ENCODE data around the gene HSH2D.

HSH2D gene

DNA sequence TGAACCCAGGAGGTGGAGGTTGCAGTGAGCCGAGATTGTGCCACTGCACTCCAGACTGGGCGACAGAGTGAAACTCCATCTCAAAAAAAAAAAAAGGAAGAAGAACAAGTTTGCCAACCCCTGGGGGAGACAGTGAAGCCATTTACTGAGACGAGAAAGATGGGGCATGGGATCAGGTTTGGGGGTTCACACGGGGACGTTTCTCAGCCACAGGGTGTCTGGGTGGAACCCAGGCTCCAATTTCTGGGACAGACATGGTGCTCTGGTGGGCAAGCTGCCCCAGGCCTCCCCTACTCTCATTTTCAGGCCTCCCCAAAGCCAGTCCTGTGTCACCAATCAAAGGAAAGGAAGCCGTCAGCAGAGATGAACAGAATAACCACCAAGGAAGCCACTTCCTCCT is 13.4 kb downstream of the HSH2D start:
- TF ChIP-seq, protein P1, sequence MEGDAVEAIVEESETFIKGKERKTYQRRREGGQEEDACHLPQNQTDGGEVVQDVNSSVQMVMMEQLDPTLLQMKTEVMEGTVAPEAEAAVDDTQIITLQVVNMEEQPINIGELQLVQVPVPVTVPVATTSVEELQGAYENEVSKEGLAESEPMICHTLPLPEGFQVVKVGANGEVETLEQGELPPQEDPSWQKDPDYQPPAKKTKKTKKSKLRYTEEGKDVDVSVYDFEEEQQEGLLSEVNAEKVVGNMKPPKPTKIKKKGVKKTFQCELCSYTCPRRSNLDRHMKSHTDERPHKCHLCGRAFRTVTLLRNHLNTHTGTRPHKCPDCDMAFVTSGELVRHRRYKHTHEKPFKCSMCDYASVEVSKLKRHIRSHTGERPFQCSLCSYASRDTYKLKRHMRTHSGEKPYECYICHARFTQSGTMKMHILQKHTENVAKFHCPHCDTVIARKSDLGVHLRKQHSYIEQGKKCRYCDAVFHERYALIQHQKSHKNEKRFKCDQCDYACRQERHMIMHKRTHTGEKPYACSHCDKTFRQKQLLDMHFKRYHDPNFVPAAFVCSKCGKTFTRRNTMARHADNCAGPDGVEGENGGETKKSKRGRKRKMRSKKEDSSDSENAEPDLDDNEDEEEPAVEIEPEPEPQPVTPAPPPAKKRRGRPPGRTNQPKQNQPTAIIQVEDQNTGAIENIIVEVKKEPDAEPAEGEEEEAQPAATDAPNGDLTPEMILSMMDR (IDR thresholded peaks at IDR 0.05; ENCODE audit: insufficient read depth, low read depth, low read length, missing control alignments) = no peak
- no peak for DNase-seq (ENCODE audit: low read depth)
- no peak overlapping the region for H3K4me3 ChIP-seq (ENCODE audit: low read length)

DNA sequence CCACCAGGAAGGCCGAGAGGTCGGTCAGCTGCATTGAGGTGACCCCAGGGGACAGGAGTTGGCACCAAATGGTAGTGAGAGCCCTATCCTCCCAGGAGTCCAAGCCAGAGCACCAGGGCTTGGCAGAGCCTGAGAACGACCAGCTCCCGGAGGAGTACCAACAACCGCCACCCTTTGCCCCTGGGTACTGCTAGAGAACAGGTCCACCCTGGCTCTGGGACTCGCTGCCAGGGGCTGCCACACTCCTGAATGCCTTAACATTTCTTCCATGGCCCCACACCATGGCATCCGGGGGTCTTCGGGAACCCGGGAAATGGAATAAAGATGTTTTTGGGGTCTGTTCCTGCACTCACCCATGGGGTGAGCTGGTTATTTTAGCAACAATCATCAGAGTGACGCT is 14.1 kb downstream of the HSH2D start:
- TF ChIP-seq, protein P1 (IDR thresholded peaks at IDR 0.05; ENCODE audit: insufficient read depth, low read depth, low read length, missing control alignments) = no peak
- H3K4me3 ChIP-seq (ENCODE audit: low read length) = no peak overlapping the region
- no peak for DNase-seq (ENCODE audit: low read depth)

DNA sequence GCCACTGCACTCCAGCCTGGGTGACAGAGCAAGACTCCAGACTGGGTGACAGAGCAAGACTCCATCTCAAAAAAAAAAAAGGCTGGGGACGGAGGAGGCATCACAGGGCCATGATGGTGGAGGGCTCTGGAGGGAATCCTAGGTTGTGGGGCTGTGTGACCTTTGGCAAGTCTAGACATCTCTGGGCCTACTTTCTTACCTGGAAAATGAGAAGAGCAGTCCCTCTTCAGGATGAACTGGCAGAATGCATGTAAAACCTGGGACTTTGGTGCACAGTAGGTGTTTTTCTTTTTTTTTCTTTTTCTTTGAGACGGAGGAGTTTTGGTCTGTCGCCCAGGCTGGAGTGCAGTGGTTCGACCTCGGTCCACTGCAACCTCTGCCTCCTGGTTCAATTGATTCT is 16.2 kb downstream of the HSH2D start:
- no peak overlapping the region for H3K4me3 ChIP-seq (ENCODE audit: low read length)
- TF ChIP-seq, protein P1 (IDR thresholded peaks at IDR 0.05; ENCODE audit: insufficient read depth, low read depth, low read length, missing control alignments) = no peak
- no peak for DNase-seq (ENCODE audit: low read depth)

DNA sequence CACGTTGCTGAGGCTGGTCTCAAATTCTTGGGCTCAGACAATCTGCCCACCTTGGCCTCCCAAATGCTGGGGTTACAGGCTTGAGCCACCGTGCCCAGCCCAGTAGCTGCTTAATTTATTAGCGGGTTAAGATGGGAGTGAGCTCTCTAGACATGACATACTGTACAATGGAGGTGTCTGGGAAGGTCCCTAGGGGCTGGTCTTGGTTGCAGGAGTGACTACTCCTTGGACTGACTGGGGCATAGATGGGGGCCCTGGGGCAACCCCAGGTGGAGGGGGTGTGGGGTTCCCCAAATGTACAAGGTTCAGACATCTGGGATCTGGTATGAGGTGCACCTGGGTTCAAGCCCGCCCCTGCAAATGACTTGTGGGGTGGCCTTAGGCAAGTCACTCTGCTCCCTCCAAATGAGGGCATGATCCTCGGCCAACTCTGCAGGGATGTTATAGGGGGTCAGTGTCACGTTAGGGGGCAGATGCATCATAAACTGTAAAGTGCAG is 17.0 kb downstream of the HSH2D start:
- H3K4me3 ChIP-seq (ENCODE audit: low read length) = no peak overlapping the region
- no peak for DNase-seq (ENCODE audit: low read depth)

DNA sequence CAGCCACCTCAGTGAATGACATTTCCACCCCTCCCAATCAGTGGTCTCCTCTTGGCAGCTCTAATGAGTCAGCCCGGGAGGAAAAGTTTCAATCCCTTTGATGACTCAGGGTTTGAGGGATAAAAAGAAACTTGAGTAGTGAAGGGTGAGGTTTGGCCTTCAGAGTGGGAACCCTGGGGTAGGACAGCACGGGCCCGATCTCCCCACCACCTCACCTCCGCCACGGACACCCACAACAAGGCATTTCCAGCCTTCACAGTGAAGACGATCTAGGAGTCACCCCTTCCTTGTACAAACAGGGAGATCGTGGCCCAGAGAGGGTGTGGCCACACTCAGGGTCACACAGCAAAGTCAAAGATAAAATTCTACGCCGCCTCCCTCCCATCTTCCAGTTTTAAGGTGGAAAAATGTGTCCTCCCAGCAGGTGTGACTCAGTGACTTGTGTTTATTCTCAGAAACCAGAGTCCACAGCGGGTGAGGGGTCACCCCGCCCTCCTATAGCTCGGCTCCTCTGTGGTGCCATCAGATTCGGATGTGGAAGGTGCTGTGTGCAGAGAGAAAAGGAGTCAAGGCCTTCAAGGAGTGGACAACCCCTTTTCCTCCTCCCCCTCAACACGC is 17.6 kb downstream of the HSH2D start:
- DNase-seq (ENCODE audit: low read depth) = peak; percentile 92
- H3K4me3 ChIP-seq (ENCODE audit: low read length) = no peak overlapping the region
- TF ChIP-seq, protein P1 (IDR thresholded peaks at IDR 0.05; ENCODE audit: insufficient read depth, low read depth, low read length, missing control alignments) = no peak

More for the DNA sequence above, 17.0 kb downstream of the HSH2D start:
- TF ChIP-seq, protein P1 (IDR thresholded peaks at IDR 0.05; ENCODE audit: insufficient read depth, low read depth, low read length, missing control alignments) = no peak

DNA sequence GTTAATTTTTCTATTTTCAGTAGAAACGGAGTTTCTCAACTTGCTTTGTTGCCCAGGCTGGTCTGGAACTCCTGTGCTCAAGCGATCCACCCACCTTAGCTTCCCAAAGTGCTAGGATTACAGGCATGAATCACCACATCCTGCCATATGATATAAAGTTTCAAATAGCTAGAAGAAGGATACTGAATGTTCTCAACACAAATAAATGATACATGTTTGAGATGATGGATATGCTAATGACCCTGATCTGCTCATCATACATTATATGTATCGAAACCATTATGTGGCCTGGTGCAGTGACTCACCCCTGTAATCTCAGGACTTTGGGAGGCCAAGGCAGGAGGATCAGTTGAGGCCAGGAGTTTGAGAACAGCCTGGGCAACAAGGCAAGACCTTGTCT is 18.4 kb downstream of the HSH2D start:
- TF ChIP-seq, protein P1 (IDR thresholded peaks at IDR 0.05; ENCODE audit: insufficient read depth, low read depth, low read length, missing control alignments) = no peak
- DNase-seq (ENCODE audit: low read depth) = peak; percentile 92
- H3K4me3 ChIP-seq (ENCODE audit: low read length) = no peak overlapping the region
